HG03039 (cell line): ENCODE results near the gene SLC6A3.

Experiments
- ATAC-seq: cut with Tn5 transposase; IDR thresholded peaks from one replicate; pipeline ENCODE4 v1.9.1; 2021; ENCODE audit warnings: mild to moderate bottlenecking, moderate library complexity; ENCODE audit not compliant: unreplicated experiment

The SLC6A3 gene

DNA sequence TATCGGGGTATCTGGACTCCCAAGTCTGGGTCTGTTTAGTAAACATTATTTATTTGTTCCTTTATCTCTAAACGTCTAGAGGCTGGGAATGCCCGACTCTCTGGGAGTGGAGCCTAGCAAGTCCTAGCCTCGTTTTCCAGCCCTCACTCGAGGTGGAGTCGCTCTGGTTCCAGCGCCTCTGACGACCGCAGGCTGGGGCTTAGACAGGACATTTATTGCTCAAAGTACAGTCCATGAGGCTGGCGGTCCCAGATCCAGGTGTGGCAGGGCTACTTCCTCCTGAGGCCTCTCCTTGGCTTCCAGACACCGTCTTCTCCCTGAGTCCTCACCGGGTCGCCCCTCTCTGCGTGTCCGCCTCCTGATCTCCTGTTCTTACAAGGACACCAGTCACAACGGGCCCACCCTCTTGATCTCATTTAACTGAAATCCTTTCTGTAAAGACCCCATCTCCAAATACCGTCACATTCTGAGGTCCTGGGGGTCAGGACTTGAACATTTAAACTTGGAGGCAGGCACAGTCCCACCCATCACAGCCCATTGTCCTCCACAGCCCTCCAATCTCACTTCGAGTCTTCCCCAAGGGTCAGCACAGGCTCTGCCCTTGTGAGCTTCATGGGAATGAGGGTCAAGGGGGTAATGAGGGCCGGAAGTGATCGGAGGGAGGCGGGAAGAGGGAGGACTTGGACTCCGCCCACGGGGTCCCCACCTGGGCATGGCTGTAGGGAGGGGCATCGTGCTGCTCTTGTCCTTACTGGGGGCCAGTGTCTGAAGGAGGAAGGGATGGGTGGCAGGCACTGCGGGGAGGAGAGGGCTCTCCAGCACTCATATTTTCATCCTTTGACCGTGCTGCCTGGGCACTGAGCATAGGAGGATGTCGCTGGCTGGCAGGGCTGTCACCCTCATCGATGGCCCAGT lies 88.1 kb downstream of the SLC6A3 start:
- ATAC-seq = no peak

DNA sequence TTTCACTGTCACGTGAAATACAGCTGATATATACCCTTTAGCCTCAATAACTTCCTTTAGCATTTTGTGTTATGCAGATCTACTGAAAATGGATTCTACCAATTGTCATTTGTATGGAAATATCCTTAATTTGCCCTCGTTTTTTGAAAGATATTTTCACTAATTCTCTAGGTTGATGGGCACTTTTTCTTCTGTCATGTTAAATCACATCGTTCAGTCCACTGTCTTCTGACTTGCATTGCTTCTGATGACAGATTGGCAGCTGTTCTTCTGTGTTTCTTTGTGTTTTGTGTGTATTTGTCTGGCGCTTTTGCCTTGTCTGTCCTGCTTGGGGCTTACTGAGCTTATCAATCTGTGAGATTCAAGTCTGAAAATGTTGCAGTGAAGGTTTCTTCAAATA lies 90.7 kb downstream of the SLC6A3 start:
- ATAC-seq = no peak

DNA sequence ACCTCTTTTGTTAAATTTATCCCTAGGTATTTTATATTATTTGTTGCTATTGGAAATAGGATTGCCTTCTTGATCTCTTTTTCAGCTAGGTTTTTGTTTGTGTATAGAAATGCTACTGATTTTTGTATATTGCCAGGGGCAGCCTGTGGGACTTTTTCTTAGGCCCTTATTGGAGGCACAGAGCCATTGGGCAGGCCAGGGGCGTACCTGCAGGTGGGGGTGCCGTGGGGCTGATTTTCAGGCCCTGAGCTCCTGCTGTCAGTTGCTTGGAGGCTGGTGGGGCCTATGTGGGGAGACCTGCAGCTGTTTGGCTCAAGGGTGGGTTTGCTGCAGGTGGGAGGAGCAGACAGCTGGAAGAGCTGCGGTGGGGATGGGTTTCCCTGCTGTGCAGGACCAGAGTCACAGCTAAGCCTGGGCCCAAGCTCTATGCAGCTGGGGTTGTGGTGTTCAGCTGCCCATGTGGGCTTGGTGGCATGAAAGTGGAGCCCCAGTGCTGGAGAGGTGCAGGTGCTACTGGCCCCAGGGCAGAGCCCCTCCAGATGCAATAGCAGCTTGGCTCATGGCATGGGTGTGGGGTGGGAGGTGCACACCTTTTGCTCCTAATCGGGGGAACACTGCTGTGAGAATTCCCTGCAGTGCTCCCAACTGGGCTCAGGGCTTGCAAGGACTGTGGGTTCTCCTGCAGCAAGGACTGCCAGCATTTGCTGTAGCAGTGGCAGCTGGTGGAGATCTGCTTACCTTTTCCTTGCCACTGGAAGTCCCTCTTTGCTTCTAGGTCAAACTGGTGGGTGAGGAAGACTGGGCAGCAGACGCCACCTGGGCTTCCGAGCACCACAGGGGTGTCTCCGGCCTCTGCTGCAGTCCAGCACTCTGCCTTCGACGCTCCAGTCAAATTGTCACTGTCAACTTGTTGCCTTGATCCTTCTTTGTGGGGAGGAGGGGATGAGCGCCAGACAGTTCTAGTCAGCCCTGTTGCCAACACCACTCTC lies 92.7 kb downstream of the SLC6A3 start:
- no peak for ATAC-seq

DNA sequence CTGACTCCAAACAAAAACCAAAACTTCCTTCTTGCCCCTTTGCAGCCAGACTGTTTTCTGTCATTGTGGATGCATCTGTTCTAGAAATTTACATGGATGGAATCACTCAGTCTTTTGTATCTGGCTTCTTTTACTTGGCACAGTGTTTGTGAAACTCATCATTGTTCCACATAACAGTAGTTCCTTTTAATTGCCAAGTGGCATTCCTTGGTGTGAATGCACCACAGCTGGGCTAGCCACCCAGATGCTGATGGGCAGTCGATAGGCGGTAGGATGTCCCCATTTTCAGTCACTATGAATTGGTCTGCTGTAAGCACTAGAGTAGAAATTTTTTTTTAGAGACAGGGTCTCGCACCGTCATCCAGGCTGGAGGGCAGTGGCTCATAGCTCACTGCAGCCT lies 94.1 kb downstream of the SLC6A3 start:
- ATAC-seq = no peak

DNA sequence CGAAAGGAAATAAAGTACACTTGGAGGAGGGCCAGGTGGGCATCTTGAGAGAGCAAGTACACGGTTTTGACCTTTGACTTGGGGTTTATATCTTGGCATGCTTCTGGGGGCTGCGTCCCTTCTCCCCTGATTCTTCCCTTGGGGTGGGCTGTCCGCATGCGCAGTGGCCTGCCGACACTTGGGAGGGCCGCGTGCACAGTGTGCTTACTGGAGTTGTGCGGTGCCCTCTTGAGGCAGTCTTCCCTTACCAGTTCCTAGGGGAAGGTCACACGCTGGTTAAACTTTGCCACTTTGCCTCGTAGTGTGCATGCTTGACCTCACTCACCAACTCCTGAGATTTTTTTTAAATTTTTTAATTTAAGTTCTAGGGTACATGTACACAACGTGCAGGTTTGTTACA lies 96.0 kb downstream of the SLC6A3 start:
- no peak for ATAC-seq

DNA sequence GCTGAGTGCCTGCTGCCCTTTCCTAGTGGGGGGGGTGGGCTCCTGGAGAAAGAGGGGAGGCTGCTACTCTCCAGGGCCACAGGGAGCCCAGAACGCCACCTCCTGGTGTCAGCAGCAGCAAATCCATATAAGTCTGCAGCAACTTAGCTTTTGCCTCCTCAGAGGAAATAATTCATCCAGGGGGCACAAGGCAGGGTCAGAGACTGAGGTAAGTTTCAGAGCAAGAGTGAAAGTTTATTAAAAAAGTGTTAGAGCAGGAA lies 96.3 kb downstream of the SLC6A3 start:
- ATAC-seq = no peak

DNA sequence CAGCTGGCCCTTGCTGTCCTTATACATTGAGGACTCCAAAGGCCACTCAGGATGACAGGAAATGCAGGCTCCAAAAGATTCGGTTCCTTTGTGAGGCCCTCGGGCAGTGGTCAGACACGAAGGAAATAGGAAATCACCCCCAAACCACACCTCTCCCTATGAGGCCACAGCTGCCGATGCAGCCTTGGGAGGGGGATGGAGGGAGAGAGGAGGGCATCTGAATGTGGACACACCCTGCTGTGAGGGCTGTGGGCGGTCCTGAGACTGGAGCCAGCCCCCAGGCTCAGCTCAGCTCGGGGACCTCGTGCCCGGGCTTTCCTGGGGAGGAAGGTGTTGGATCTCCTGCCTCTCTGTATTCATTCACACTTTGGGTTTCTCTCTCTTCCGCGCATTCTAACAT lies 97.7 kb downstream of the SLC6A3 start:
- ATAC-seq = no peak

DNA sequence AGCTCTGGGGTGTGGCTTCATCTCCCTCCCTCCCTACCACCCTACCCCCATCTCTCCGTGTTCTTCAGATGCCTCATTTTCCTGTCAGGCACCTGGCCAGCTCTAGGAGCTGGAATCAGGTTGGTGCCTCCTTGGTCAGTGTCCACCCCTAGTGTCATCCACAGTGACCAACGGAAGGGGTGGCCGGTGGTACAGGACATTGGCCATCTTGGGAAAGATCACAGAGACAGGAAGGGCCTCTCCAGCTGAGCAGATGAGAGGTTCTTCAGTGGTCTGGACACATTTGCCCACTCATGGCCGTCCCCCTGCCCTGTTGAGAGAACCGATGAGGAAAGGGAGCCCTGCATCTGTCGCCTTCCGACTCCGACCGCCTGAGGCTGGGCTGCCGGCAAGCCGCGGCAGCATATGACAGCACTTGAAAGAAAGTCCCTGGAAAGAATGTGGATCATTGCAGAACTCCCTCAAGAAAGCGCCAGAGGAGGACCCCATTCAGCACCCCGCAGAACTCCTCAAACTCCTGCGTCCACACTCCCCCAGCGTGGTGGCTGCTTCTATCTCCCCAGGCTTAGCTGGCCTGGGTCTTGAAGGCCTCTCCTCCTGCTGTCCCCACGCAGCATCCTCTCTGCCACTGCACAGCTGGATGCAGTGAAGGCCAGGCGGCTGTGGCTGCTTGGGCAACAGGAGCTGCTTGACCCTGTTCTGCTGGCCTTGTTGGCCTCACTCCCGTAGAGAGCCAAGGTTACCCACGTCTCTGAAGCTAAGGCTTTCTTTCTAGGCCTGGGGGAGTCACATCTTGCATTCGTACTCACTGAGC lies 98.4 kb downstream of the SLC6A3 start:
- ATAC-seq = no peak

DNA sequence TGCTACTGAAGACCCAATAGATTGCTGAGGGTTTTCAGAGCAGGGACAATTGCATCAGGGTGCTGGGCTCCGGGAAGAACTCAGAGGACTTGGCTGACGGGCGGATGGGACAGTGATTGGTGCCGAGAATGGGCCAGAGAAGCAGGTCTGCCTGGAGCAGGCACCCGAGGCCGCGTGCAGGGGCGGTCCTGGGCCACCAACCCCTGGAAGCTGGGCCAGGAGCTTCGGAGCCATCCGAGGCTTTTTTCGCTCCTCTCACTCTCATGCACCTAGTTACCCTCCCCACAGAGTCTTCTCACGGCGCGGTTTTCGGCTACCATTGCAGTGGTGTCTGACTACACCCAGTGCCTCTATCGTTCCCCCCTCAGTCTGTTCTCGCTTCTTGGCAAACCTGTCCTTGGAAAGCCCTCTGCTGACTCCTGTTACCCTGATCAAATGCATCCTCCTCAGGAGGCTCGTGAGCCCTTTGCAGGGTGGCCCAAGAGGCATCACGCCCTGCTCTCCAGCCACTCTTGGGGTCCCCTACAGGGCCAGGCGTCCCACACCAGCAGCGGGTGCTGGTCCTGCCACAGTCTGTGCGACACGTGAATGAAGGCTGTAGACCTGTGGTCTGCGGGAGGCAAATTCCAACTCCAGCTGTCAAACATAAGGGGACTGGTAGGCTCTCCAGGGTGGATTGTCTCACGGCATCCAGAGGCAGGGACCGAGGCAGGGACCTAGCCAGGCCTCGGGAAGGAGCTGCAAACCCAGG lies 99.2 kb downstream of the SLC6A3 start:
- ATAC-seq = no peak

DNA sequence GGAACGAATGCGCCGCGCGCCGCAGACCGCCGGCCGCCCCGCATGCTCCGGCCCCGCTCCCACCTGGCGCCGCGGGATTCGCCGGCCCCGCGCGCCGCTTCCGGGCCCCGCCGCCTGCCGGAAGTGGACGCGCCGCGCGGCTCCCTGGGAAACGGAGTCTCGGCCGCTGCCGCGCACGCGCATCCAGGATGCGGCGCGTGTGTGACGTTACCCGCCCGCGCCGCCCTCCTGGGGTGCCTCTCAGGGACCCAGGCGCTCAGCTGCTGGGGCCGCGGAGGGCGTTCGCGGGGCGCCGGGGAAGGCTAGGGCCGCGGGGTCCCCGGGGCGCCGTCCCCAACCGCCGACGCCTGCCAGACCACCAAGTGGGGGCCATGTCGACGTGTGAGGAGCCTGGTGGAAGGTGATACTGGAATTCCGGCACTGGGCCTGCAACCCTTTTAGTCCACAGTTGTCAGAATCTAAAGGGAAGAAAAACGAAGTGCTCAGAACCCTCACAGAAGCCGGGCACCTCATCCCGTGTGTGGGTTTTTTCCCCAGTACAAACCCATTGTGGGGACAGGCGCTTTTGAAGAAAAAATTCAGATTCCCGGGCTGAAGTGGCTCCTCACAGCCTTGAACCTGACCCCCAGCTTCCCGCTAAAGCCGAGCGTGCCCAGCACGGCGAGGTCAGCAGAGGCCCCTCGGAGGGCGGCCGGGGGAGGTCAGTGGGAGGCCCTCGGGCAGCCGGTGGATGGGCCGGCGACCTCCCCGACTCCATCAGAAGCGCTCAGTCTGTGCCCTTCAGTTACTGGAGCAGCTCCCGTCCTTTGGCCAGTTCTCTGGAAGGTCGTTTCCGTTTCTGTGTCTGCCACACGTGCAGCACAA lies 100.0 kb downstream of the SLC6A3 start, which contains the start of gene CLPTM1L:
TSS of gene CLPTM1L (minus strand) at position 125 of the 864 bp plus-strand sequence. CDS start 258 bp downstream, outside the sequence.
- peak; percentile 67 for ATAC-seq

DNA sequence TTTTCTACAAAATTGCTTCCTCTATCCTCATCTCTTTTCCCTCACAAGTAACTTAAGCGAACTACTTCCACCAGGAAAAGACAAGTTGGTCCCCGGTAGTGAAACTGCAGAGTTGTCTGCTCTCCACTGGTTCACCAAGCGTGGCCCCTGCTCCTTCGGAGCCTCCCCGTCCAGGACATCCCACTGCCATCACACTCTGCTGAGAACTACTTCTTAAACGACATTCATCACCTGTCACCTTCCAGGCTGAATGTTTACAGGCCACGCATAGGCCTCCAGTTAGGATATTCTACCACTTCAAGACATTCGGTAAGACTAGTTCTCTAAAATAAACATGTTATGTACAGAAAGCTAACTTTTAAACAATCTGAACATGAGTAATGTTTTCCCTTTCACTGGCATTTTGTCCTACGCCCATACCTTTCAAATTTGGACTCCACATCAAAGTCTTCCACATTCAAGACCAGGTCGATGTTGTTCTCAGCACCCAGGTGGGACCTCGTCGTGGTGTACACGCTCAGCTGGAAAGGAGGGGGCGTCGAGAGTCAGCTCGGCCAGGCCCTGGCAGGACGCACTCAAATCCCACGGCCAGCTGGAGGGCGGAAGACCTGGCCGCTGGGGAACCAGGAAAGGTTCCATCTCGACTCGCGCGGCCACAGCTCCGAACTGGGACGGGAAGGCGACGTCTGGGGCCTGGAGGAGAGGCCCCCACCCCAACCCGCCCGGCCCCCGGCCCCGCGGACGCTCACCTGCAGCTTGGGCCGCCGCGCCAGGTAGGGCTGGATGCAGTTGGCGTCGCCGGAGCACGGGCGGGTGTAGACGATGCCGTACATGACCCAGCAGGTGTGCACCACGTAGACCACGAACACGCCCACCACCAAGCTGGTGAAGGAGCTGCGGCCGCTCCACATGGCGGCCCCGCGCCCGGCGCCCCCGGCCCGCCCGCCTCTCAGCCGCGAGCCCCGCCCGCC lies 101.0 kb downstream of the SLC6A3 start:
- ATAC-seq = peak; percentile 29

DNA sequence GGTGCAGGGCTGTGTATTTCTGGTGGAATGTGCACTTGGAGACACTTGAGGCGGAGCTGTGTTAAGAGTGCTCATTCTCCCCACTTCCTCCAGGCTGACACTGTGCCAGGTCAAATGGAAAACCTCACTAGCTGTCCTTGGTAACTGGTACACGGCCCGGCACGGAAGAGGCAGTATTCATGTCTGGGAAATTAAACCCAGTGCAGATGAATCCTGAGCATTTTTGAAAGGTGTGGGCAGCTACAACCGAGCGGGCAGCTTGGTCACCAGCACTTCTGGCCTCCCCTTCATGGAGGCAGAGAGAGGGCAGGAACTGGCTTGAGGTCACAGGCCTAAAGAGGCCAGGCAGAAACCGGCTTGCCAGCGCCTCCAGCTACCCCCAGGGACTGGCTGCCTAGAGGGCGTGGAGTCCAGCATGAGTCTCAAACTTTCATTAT lies 101.9 kb downstream of the SLC6A3 start:
- ATAC-seq = no peak
